ENCODE measurements around the gene A4GALT. TPM values are rescaled to one million over a fixed set of nuclear protein-coding genes. Genes with fewer than 3 reads are reported as not detected.
A peak's percentile ranks its signal among the peaks of the same experiment; 100 is the strongest.
"Not testable (repeated sequence)": the region's sequence is repeated elsewhere in the genome, so short reads cannot be mapped to it uniquely, and the experiment has no call there.

The A4GALT gene
- total RNA-seq, 1 donor from 2014 or later, result 16.5 TPM

- no peak for DNase-seq (ENCODE audit: low read depth, low spot score)
Measured at GRCh38 chr22:42683578-42684283, 36.9 kb downstream of the A4GALT start.

- no peak for DNase-seq (ENCODE audit: low read depth, low spot score)
Measured at GRCh38 chr22:42682113-42682851, 38.4 kb downstream of the A4GALT start.

DNA sequence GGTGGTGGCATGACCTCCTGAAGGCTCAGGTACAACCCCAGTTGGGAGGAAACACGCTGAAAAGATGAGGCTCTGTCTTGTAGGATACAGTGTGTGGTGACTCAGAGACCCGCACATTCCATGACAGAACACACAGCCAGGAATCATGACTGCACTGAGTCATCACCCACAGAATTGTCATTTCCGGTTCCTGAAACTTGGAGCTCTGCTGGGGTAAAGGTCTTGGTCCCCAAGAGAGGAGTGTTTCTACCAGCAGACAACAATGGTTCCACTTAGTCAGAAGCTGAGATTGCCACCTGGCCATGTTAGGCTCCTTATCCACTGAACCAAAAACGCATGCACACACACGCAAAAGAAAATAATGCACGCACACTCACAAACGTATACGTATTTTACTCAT, 40.0 kb downstream of the A4GALT start:
- DNase-seq (ENCODE audit: low read depth, low spot score), result peak; percentile 93

DNA sequence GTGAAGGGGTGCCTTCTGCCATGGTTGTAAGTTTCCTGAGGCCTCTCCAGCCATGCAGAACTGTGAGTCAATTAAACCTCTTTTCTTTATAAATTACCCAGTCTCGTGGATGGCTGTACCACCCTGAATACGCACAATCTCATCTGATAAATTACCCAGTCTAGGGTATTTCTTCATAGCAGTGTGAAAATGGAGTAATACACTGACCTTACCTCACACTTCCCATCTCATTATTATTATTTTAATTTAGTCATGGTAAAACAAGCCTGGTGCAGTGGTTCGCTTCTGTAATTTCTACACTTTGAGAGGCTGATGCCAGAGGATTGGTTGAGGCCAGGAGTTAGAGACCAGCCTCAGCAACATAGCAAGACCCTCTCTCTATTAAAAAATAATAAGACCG, 41.0 kb downstream of the A4GALT start:
- DNase-seq (ENCODE audit: low read depth, low spot score), result no peak

- DNase-seq (ENCODE audit: low read depth, low spot score), result no peak
Measured at GRCh38 chr22:42678894-42679293, 41.8 kb downstream of the A4GALT start.

- not testable (repeated sequence) for DNase-seq (ENCODE audit: low read depth, low spot score)
Measured at GRCh38 chr22:42677936-42678335, 42.7 kb downstream of the A4GALT start.

DNA sequence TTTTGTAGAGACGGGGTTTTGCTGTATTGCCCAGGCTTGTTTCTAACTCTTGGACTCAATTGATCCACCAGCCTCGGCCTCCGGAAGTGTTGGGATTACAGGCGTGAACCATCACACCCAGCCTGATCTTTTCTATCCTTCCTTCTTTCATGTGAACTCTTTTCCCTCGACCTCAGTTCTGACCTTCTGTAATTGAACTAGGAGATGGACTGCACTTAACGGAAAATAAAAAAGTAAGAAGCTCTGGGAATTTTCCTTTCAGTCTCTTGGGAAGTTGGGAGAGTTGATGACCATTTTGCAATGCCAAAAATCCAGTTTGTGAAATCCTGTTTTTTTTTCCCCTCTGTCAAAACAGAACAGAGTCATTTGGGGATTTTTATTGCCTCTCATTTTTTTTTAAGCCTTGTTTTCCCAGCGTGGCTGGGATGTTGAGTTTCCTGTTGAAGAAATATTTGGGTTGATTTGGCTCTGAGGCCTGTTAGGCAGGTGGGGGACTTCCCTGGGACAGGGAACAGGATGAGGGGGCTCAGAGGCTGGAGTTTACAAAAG, 44.5 kb downstream of the A4GALT start:
- no peak for DNase-seq (ENCODE audit: low read depth, low spot score)

DNA sequence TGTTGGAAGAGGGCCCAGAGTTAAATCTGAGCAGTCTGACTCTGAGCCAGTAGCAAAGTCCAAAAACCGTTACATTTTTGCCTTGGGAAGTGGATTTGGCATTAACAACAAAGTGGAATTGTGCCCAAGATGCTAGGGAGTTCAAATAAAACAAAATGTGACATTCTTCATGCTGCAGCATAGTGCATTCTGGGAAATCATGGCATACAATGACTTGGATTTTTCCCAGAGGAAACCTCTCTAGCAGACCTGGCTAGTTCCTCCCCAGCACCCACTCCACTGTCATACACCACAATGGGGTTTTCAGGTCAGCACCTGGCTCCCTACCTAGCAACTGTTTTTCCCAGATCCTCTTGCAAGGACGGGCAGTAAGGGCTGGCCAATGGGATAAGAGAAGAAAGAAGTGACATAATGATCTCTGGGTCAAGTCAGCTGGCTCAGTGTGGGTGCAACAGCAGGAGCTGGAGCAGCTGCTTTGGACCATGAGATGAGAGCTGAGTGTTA, 46.7 kb downstream of the A4GALT start:
- DNase-seq (ENCODE audit: low read depth, low spot score), result no peak

GRCh38 chr22:42673071-42673470, 47.6 kb downstream of the A4GALT start:
- DNase-seq (ENCODE audit: low read depth, low spot score), result not testable (repeated sequence)

DNA sequence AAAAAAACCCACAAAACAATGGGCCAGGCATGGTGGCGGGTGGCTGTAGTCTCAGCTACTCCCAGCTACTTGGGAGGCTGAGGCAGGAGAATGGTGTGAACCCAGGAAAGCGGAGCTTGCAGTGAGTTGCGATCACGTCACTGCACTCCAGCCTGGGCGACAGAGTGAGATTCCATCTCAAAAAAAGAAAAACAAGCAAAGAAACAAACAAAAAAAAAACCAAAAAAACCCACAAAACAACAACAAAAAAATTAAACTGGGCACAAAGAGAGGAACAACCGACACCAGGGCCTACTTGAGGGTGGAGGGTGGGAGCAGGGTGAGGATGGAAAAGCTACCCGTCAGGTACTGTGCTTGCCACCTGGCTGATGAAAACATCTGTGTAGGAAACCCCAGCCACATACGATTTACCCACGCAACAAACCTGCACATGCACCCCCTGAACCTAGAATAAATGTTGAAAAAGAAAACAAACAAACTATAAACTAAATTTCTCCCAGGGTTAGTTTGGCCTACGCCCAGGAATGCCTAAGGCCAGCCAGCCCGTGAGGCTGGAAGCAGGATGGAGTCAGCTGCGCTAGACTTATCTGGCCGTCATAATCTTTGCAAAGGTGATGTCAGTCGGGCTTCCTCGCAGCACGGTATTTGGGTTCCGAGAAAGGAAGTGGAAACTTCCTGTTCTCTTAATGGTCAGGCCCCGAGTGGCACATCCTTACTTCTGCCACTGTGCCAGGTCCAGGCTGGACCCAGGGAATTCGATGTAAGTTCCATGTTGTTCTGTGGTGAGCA, 49.6 kb downstream of the A4GALT start:
- DNase-seq (ENCODE audit: low read depth, low spot score), result peak; percentile 44

- no peak for DNase-seq (ENCODE audit: low read depth, low spot score)
Measured at GRCh38 chr22:42670046-42670445, 50.6 kb downstream of the A4GALT start.

DNA sequence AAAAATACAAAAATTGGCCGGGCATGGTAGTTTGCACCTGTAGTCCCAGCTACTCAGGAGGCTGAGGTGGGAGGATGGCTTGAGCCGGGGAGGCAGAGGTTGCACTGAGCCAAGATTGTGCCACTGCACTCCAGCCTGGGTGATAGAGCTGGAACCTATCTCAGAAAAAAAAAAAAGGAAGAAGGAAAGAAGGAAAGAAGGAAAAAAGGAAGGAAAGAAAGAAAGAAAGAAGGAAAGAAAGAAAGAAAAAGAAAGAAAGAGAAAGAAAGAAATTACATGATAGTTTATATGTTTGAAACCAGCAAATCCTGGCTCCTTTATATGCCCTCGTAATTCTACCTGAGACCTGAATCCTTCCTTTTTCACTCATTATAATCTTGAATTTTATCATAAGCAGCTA, 54.3 kb downstream of the A4GALT start:
- not testable (repeated sequence) for DNase-seq (ENCODE audit: low read depth, low spot score)

GRCh38 chr22:42664976-42665831, 55.5 kb downstream of the A4GALT start:
- DNase-seq (ENCODE audit: low read depth, low spot score), result no peak

DNA sequence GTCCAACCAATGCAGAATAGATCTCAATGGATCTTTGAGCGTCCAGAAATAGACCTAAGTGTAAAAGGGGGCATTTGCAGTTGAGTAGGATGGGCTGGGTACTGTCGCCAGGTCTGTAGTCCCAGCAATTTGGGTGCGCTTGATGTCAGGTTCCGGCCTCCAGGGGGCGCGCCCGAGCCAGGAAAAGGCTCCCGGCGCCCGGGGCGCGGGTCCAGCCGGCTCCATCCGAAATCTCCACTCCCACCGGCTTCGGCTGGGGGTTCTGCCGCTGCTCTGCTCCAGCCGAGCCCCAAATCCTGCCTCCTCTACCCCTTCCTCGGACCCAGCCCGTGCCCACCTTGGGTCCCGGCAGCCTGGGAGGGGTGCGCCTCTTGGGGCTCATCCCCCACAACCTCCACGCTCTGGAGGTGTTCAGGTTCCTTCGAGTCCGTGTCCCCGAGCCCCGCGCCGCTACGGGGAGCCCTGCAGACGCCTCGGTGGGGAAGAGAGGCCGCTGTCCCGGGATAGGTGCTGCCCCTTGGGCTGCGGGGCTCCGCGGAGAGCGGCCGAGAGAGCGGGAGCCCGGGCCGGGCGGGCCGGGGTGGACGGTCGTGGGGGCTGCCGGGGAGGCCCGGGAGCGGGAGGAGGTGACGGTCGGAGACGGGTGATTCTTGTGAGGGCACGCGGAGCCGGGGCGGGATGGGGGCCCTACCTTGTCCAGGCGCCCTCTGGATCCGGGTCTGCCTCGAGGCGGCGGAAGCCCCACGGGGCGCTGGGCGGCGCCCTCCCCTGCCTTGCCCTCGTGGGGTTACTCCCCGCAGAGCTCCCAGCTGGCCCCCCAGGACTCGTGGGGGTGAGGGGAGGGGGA, 58.5 kb downstream of the A4GALT start:
- DNase-seq (ENCODE audit: low read depth, low spot score), result no peak

DNA sequence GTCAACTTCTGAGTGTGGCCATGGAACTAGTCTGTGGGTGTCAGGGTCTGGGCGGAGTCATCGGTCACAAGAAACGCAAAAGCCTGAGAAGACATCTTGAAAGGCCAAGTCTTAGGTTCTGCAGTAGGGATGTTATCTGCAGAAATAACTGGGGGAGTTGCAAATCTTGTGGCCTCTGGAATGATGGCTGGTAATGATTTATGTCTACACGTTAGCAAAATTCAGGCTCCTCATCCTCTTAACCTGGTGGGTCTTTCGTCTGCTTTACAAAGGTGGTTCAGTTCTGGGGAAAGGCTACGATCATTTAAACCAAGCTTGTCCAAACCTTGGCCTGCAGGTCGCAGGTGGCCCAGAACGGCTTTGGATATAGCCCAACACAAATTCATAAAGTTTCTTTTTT, 64.1 kb downstream of the A4GALT start:
- DNase-seq (ENCODE audit: low read depth, low spot score), result no peak

GRCh38 chr22:42655693-42656092, 65.0 kb downstream of the A4GALT start:
- no peak for DNase-seq (ENCODE audit: low read depth, low spot score)

GRCh38 chr22:42654436-42655073, 66.1 kb downstream of the A4GALT start:
- DNase-seq (ENCODE audit: low read depth, low spot score), result no peak

GRCh38 chr22:42653999-42654398, 66.7 kb downstream of the A4GALT start:
- no peak for DNase-seq (ENCODE audit: low read depth, low spot score)

DNA sequence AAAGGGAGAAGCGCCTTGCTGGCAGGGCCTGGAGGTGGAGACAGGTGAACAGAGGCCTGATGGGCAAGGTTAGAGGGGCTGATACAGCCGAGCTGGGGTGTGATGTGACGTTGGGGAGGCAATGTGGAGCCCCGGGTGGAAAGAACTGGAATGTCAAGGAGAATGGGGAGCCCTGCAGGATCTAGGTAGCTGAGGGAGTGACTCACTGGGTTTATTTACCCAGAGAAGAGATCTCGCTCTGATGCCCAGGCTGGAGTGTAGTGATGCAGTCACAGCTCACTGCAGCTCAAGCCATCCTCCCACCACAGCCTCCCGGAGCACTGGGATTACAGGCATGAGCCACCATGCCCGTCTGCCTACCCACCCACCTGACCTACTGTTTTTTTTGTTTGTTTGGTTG, 69.5 kb downstream of the A4GALT start:
- no peak for DNase-seq (ENCODE audit: low read depth, low spot score)
